Hippocampal formation (tissue), 2 donors: ENCODE measurements around the gene CHRM2.

ENCODE experiments used
- DNase-seq, 2 donors: peaks; one replicate each; lab custom pipeline; 2025; lab: John Stamatoyannopoulos, UW

Gene CHRM2

DNA sequence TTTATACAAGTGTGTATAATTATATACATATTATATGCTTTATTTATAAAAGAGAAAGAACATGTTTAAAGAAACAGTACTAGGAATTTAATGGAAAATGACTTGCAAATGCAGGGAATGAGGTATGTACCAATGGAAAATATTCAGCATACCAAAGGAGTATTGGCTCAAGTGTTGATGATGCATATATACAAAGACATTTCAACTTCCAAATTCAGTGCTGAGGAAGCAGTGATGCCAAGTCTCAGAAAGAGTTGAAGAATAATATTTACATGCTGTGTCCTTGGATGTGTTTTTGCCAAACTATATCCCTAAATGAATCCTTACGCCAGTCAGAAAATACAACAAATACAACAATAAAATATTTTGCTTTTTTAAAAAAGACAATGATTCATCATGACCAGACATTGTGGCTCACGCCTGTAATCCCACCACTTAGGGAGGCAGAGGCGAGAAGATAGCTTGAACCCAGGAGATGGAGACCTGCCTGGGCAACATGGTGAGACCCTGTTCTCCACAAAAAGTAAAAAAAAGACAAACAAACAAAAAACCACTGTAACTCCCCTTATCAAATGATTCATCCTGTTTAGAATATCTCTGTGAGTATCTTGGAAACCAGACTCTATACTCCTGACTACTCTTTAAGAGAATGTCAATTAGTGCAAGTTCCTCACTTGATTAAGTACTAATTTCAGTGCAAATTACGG is 157.2 kb downstream of the CHRM2 start:
- DNase-seq = no peak

DNA sequence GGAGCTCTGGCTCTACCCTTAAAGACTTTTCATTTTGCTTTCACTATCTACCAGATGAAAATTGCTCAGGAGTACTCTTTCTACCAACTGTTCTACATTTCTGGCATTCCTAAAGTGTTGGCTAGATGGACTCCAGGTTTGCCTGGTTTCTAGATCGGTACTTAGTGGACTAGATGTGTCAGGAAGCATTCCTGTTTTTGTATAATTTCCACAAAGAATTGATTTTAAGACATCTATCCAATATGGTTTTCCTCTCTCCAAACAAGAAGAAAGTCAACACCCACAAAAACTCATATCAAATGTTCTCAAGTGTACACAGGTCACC is 157.7 kb downstream of the CHRM2 start:
- DNase-seq = no peak

DNA sequence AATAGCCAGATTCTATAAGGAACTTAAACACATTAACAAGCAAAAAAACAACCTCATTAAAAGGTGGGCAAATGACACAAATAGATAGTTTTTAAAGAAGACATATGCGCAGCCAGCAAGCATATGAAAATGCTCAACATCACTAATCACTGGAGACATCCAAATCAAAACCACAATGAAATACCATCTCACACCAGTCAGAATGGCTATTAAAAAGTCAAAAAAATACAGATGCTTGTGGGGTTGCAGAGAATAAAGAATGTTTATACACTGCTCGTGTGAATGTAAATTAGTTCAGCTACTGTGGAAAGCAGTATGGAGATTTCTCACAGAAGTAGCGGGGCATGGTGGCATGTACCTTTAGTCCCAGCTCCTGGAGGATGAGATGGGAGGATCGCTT is 164.0 kb downstream of the CHRM2 start:
- no peak for DNase-seq

GRCh38 chr7:137036768-137037167 is 168.3 kb downstream of the CHRM2 start:
- DNase-seq = no peak

GRCh38 chr7:137038706-137039105 is 170.3 kb downstream of the CHRM2 start:
- DNase-seq = no peak

DNA sequence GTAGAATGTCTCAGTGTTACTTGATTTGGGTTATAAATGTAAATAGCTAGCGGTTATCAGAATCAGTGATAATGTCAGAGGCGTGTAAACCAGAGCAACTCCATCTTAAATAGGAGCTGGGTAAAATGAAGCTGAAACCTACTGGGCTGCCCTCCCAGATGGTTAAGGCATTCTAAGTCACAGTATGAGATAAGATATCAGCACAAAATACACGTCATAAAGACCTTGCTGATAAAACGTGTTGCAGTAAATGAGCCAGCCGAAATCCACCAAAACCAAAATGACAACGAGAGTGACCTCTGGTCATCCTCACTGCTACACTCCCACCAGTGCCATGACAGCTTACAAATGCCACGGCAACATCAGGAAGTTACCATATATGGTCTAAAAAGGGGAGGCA is 172.3 kb downstream of the CHRM2 start:
- no peak for DNase-seq

DNA sequence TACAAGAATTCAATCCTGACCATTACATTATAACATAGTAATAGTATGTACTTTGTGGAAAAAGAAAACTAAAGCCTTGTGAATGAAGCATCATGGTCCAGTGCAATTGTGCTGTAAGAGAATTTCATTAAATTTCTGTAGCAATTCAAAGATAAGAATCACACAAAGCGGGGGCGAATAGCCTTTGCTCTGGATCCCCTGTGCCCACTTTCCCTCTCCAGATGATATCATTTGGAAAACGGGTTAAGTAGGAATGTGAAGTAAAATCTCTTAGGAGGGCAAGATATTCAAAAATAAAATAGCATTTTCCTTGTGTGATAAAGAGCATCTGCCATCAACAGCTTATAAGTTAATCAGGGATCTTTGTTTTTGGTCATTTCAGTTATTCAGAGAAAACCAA is 177.1 kb downstream of the CHRM2 start:
- DNase-seq = no peak

DNA sequence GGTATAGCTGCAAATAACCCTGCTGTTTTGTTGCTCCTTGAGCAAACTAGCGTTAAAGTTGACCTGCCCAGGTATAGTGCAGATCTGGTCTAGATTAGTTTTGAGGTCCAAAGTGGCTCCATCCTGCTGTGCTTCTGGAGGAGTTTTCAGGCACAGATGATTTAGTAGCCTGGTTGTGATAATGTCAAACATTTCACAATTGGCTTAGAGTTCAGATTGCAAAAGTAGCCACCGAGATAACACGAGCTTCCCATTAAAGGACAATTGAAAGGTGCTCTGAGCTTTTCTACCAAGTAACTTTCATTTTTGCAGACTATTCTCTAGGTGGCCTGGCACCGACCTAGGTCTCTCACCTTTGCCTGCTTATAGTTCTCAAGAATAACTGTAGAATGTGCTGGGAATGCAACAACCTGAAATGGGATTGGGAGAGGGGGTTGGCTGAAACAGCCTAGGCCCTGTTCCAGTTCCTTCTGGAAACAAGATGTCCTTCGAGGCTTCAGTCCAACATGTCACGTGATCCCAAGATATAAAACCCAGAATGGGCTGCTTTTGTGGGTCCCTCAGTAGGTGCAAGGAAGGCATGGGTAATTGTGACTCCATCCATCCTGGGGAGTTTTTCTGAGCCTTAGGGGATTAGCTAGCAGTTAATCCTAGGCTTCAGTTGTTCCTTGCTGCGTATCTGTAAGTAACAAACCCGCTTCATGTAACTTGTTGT is 201.0 kb downstream of the CHRM2 start:
- no peak for DNase-seq
